Activated naive CD4-positive, alpha-beta T cell treated with anti-CD3 and anti-CD28 coated beads, Interleukin-2, amount 10 ng/mL, durations not matched to agents 7 days and 5 days (primary cell): ENCODE data around the gene OPN5.
"Not testable (repeated sequence)": the region's sequence is repeated elsewhere in the genome, so short reads cannot be mapped to it uniquely, and the experiment has no call there.

ENCODE experiments used
- CTCF ChIA-PET: fragments of 350-600 bp; sonication (Branson Sonifier 250); formaldehyde crosslinking; loops from one replicate; lab custom pipeline; 2021; ENCODE audit warnings: antibody characterized with exemption; lab: Charles Lee
- DNase-seq: peaks from one replicate; pipeline ENCODE4 v3.0.0-alpha.2; 2020
- H3K27ac Mint-ChIP-seq: one replicate; pipeline ENCODE4 v1.8.0; 2021; ENCODE audit warnings: mild to moderate bottlenecking, moderate library complexity, mixed read lengths
- H3K27me3 Mint-ChIP-seq: one replicate; pipeline ENCODE4 v1.8.0; 2021; ENCODE audit warnings: mild to moderate bottlenecking, mixed read lengths
- H3K36me3 Mint-ChIP-seq: one replicate; pipeline ENCODE4 v1.8.0; 2021; ENCODE audit warnings: mixed read lengths
- H3K4me1 Mint-ChIP-seq: one replicate; pipeline ENCODE4 v1.8.0; 2021; ENCODE audit warnings: mixed read lengths
- H3K4me3 Mint-ChIP-seq: one replicate; pipeline ENCODE4 v1.8.0; 2021; ENCODE audit warnings: mild to moderate bottlenecking, moderate library complexity, mixed read lengths
- H3K9me3 Mint-ChIP-seq: one replicate; pipeline ENCODE4 v1.8.0; 2021; ENCODE audit warnings: mixed read lengths

Gene OPN5, protein sequence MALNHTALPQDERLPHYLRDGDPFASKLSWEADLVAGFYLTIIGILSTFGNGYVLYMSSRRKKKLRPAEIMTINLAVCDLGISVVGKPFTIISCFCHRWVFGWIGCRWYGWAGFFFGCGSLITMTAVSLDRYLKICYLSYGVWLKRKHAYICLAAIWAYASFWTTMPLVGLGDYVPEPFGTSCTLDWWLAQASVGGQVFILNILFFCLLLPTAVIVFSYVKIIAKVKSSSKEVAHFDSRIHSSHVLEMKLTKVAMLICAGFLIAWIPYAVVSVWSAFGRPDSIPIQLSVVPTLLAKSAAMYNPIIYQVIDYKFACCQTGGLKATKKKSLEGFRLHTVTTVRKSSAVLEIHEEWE

GRCh38 chr6:47781732-47782131 lies at the start of gene OPN5:
Gene OPN5, plus strand, starts transcription at chr6:47782032. Its CDS starts 35 bp downstream, at chr6:47782067.
- Mint-ChIP-seq H3K36me3 (no peaks in the 10 kb centered on the region), H3K4me1 (peaks cover 9% of the 10 kb centered on the region), H3K27me3 (peaks cover 22% of the 10 kb centered on the region), H3K9me3 (no peaks in the 10 kb centered on the region), H3K4me3 (no peak within 1 kb of the TSS), H3K27ac (no peak within 1 kb of the TSS)
- CTCF ChIA-PET: interaction anchor here (2.0 to 5.8 kb wide), 4 partner anchors 54 to 368 kb away, joined by 7 to 73 read pairs (median 15); no protein-coding TSS in a partner anchor
- no peak for DNase-seq

- no peak overlapping the region for H3K27ac Mint-ChIP-seq
- no peaks in the 10 kb centered on the region for H3K9me3 Mint-ChIP-seq
- H3K36me3 Mint-ChIP-seq: no peaks in the 10 kb centered on the region
- no peaks in the 10 kb centered on the region for H3K4me1 Mint-ChIP-seq
- H3K4me3 Mint-ChIP-seq: no peak overlapping the region
- H3K27me3 Mint-ChIP-seq: peaks cover 6% of the 10 kb centered on the region
- no peak for DNase-seq
- CTCF ChIA-PET: interaction anchor here (0.5 to 3.6 kb wide), 8 partner anchors 8 to 320 kb away, joined by 3 to 47 read pairs (median 4); no protein-coding TSS in a partner anchor
Measured at GRCh38 chr6:47733879-47734558, 47.8 kb upstream of the OPN5 start.

- CTCF ChIA-PET: interaction anchor here (0.5 to 3.6 kb wide), 7 partner anchors 7 to 323 kb away, joined by 3 to 47 read pairs (median 5); no protein-coding TSS in a partner anchor
- H3K9me3 Mint-ChIP-seq: no peaks in the 10 kb centered on the region
- peaks cover 6% of the 10 kb centered on the region for H3K27me3 Mint-ChIP-seq
- H3K27ac Mint-ChIP-seq: no peak overlapping the region
- H3K4me3 Mint-ChIP-seq: no peak overlapping the region
- no peaks in the 10 kb centered on the region for H3K36me3 Mint-ChIP-seq
- H3K4me1 Mint-ChIP-seq: no peaks in the 10 kb centered on the region
- no peak for DNase-seq
Measured at GRCh38 chr6:47734831-47735481, 46.9 kb upstream of the OPN5 start.

DNA sequence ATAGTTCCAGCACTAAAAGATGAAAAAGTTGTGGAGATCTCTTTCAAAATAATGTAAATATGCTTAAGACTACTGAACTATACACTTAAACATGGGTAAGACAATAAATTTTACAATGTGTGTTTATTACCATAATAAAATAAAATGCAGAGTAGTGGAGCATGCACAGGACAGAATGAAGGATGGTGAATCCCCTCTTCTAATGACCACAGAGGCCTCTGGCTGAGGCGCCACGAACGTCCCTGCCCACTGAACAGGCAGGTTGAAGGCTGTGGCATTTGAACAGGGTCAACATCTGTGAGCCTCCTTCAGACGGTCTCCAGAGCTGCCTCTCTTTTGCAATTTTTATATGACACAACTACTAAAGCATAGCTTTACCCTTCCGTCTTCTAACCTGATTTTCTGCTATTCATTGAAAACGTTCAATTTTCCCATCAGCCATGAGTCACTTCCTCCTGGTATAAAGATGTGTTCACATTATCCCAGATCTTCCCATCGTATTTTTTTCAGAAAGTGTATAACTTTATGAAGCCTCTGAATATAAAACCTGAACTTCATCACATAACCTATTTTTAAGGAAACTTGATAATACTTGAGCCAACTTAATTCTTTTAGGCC lies 45.6 kb upstream of the OPN5 start:
- no peaks in the 10 kb centered on the region for H3K9me3 Mint-ChIP-seq
- DNase-seq: no peak
- no peak overlapping the region for H3K4me3 Mint-ChIP-seq
- peaks cover 6% of the 10 kb centered on the region for H3K27me3 Mint-ChIP-seq
- no peak overlapping the region for H3K27ac Mint-ChIP-seq
- CTCF ChIA-PET: no interaction called here
- no peaks in the 10 kb centered on the region for H3K4me1 Mint-ChIP-seq
- no peaks in the 10 kb centered on the region for H3K36me3 Mint-ChIP-seq

- no peaks in the 10 kb centered on the region for H3K9me3 Mint-ChIP-seq
- no peak for DNase-seq
- no peaks in the 10 kb centered on the region for H3K4me1 Mint-ChIP-seq
- no peaks in the 10 kb centered on the region for H3K36me3 Mint-ChIP-seq
- peaks cover 6% of the 10 kb centered on the region for H3K27me3 Mint-ChIP-seq
- H3K27ac Mint-ChIP-seq: no peak overlapping the region
- no peak overlapping the region for H3K4me3 Mint-ChIP-seq
- CTCF ChIA-PET: interaction anchor here (0.6 kb wide), 1 partner anchor 106 kb away, joined by 3 read pairs; no protein-coding TSS in a partner anchor
Measured at GRCh38 chr6:47737406-47737805, 44.4 kb upstream of the OPN5 start.

- H3K9me3 Mint-ChIP-seq: peaks cover 2% of the 10 kb centered on the region
- no peak overlapping the region for H3K4me3 Mint-ChIP-seq
- no peaks in the 10 kb centered on the region for H3K36me3 Mint-ChIP-seq
- CTCF ChIA-PET: interaction anchor here (1.5 kb wide), 1 partner anchor 109 kb away, joined by 3 read pairs; no protein-coding TSS in a partner anchor
- H3K27ac Mint-ChIP-seq: no peak overlapping the region
- H3K4me1 Mint-ChIP-seq: no peaks in the 10 kb centered on the region
- H3K27me3 Mint-ChIP-seq: no peaks in the 10 kb centered on the region
- DNase-seq: no peak
Measured at GRCh38 chr6:47740714-47741113, 41.1 kb upstream of the OPN5 start.

- H3K4me1 Mint-ChIP-seq: no peaks in the 10 kb centered on the region
- H3K4me3 Mint-ChIP-seq: no peak overlapping the region
- H3K9me3 Mint-ChIP-seq: peaks cover 2% of the 10 kb centered on the region
- no peaks in the 10 kb centered on the region for H3K27me3 Mint-ChIP-seq
- CTCF ChIA-PET: interaction anchor here (0.6 to 1.5 kb wide), 4 partner anchors 7 to 110 kb away, joined by 3 to 4 read pairs (median 3); no protein-coding TSS in a partner anchor
- DNase-seq: no peak
- no peak overlapping the region for H3K27ac Mint-ChIP-seq
- no peaks in the 10 kb centered on the region for H3K36me3 Mint-ChIP-seq
Measured at GRCh38 chr6:47741807-47742206, 40.0 kb upstream of the OPN5 start.

GRCh38 chr6:47743744-47744143 lies 38.1 kb upstream of the OPN5 start:
- H3K27me3 Mint-ChIP-seq: no peaks in the 10 kb centered on the region
- peaks cover 2% of the 10 kb centered on the region for H3K9me3 Mint-ChIP-seq
- no peak overlapping the region for H3K4me3 Mint-ChIP-seq
- CTCF ChIA-PET: no interaction called here
- H3K36me3 Mint-ChIP-seq: no peaks in the 10 kb centered on the region
- DNase-seq: no peak
- H3K4me1 Mint-ChIP-seq: no peaks in the 10 kb centered on the region
- H3K27ac Mint-ChIP-seq: no peak overlapping the region

- CTCF ChIA-PET, H3K27me3 Mint-ChIP-seq, H3K4me1 Mint-ChIP-seq, DNase-seq, H3K9me3 Mint-ChIP-seq, H3K4me3 Mint-ChIP-seq, H3K27ac Mint-ChIP-seq, H3K36me3 Mint-ChIP-seq: not testable (repeated sequence)
Measured at GRCh38 chr6:47745269-47745668, 36.6 kb upstream of the OPN5 start.

DNA sequence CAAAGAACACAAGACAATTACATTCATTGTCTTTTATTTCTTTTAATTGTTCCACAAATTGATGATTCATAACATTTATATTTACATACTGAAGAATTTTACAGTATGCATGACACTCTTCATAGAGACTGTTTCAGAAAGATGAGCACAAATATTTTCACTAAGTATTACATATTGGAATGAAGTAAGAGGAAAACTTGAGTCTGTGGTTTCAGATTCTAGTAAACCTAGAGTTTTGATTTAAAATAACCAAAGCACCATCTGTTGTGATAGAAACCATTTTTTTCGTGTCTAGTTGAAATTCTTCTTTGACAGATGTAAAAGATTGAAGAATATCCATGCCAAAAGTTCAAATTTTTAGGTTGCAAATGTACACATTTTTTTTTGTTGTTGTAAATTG lies 32.1 kb upstream of the OPN5 start:
- no peaks in the 10 kb centered on the region for H3K36me3 Mint-ChIP-seq
- no peak overlapping the region for H3K4me3 Mint-ChIP-seq
- CTCF ChIA-PET: interaction anchor here (1.8 kb wide), 1 partner anchor 119 kb away, joined by 4 read pairs; no protein-coding TSS in a partner anchor
- H3K4me1 Mint-ChIP-seq: no peaks in the 10 kb centered on the region
- DNase-seq: no peak
- peaks cover 5% of the 10 kb centered on the region for H3K27me3 Mint-ChIP-seq
- H3K9me3 Mint-ChIP-seq: peaks cover 2% of the 10 kb centered on the region
- no peak overlapping the region for H3K27ac Mint-ChIP-seq

DNA sequence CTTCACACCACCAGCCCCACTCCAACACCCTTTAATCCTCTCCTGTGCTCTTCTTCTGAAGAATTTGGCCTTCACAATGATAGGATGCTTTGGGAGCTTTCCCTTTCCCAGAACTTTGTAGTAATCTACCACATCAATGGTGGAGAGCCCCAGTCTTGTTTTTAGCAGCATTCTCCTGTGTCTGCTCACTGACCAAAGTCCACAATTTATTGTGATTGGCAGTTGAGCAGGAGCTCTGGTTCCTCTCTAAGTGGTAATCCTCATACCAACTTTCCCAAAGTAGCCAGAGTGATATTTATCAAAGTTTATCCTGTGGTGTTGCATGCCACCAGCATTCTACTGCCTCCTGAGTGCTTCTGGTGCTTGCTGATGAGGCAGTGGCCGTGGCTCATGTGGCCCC lies 29.0 kb upstream of the OPN5 start:
- H3K4me3 Mint-ChIP-seq: no peak overlapping the region
- no peaks in the 10 kb centered on the region for H3K36me3 Mint-ChIP-seq
- no peaks in the 10 kb centered on the region for H3K9me3 Mint-ChIP-seq
- H3K4me1 Mint-ChIP-seq: no peaks in the 10 kb centered on the region
- no peak overlapping the region for H3K27ac Mint-ChIP-seq
- DNase-seq: no peak
- CTCF ChIA-PET: interaction anchor here (1.0 kb wide), 1 partner anchor 28 kb away, joined by 5 read pairs; no protein-coding TSS in a partner anchor
- H3K27me3 Mint-ChIP-seq: peaks cover 5% of the 10 kb centered on the region

DNA sequence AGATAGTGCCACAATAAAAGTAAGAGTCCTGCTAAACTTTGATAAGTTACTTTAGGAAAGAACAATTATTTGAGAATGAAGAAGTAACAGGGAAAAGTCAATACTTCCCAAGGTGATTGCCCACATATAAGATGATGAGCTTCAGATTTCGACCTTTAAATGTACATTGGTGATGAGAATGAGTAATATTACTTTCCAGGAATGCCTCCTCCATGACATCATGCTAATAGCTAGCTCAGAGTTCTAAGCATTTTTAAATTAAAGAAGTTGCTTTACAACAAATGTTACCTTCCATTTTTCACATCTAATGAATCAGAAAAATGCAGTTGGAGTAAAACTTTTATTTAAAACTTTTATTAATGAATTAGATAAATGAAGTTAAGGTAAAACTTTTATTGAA lies 22.5 kb upstream of the OPN5 start:
- Mint-ChIP-seq H3K4me1 (no peaks in the 10 kb centered on the region), H3K4me3 (no peak overlapping the region), H3K27me3 (peaks cover 4% of the 10 kb centered on the region), H3K27ac (no peak overlapping the region), H3K36me3 (no peaks in the 10 kb centered on the region), H3K9me3 (no peaks in the 10 kb centered on the region)
- no peak for DNase-seq
- CTCF ChIA-PET: no interaction called here

DNA sequence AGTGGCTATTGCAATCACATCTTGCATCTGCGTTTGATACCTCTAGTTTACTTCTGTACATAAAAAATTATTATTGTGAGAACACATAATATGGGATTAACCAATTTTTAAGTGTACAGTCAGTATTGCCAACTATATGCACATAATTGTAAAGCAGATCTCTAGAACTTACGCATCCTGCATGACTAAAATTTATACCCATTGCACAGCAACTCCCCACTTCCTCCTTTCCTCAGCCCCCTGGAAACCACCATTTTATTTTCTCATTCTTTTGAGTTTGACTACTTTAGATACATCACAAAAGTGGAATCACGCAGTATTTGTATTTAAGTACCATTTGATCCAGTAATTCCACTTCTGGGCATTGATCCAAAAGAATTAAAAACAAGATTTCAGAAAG lies 19.3 kb upstream of the OPN5 start:
- CTCF ChIA-PET: no interaction called here
- no peak for DNase-seq
- Mint-ChIP-seq H3K36me3 (no peaks in the 10 kb centered on the region), H3K4me1 (no peaks in the 10 kb centered on the region), H3K4me3 (no peak overlapping the region), H3K27me3 (peaks cover 4% of the 10 kb centered on the region), H3K27ac (no peak overlapping the region), H3K9me3 (no peaks in the 10 kb centered on the region)

DNA sequence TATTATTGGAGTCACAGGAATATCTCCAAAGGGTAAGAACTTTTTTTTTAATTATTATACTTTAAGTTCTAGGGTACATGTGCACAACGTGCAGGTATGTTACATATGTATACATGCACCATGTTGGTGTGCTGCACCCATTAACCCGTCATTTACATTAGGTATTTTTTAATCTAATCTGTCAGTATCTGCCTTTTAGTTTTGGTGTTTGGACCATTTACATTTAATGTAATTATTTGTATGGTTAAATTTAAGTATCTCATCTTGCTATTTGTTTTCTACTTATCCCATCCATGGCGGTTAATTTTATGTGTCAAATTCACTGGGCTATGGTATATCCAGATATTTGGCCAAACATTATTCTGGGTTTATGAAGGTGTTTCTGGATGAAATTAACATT lies 15.4 kb upstream of the OPN5 start:
- CTCF ChIA-PET: no interaction called here
- no peaks in the 10 kb centered on the region for H3K9me3 Mint-ChIP-seq
- H3K27me3 Mint-ChIP-seq: peaks cover 3% of the 10 kb centered on the region
- no peaks in the 10 kb centered on the region for H3K4me1 Mint-ChIP-seq
- H3K27ac Mint-ChIP-seq: no peak overlapping the region
- DNase-seq: no peak
- H3K36me3 Mint-ChIP-seq: no peaks in the 10 kb centered on the region
- no peak overlapping the region for H3K4me3 Mint-ChIP-seq
